ENCODE measurements around the gene TXLNB. TPM values are rescaled to one million over a fixed set of nuclear protein-coding genes. Genes with fewer than 3 reads are reported as not detected.

Gene TXLNB
- total and polyA plus RNA-seq, 8 donors: 0.55 to 2.2 (median 1.6) TPM

DNA sequence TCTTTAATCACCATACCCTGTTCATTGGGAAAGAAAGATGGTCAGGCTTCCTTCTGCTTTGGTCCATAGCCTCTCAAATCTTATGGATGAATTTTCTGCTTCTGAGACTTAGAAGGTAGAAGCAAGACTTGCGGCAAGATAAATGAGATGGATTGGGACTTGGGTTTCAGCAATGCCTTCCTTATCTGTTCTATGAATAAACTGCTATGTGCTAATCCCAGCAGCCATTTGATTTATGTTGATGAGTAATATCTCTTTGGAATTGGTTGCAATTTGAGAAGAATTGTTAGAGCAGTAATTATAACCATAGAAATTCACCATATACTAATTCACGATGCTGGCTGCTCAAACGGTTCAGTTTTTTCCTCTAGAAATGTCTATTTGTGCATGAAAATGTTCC, 48.3 kb downstream of the TXLNB start:
- no peaks in the 10 kb centered on the region for H3K27me3 ChIP-seq
- TF ChIP-seq, protein P1, sequence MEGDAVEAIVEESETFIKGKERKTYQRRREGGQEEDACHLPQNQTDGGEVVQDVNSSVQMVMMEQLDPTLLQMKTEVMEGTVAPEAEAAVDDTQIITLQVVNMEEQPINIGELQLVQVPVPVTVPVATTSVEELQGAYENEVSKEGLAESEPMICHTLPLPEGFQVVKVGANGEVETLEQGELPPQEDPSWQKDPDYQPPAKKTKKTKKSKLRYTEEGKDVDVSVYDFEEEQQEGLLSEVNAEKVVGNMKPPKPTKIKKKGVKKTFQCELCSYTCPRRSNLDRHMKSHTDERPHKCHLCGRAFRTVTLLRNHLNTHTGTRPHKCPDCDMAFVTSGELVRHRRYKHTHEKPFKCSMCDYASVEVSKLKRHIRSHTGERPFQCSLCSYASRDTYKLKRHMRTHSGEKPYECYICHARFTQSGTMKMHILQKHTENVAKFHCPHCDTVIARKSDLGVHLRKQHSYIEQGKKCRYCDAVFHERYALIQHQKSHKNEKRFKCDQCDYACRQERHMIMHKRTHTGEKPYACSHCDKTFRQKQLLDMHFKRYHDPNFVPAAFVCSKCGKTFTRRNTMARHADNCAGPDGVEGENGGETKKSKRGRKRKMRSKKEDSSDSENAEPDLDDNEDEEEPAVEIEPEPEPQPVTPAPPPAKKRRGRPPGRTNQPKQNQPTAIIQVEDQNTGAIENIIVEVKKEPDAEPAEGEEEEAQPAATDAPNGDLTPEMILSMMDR (IDR thresholded peaks at IDR 0.05): no peak
- peaks cover 0 to 7% of the 10 kb centered on the region in 2 donors for H3K4me1 ChIP-seq
- H3K36me3 ChIP-seq: no peaks in the 10 kb centered on the region
- H3K9me3 ChIP-seq: no peaks in the 10 kb centered on the region
- intact Hi-C loops (cut with DNase I): no loop called here
- DNase-seq (no peak), ATAC-seq (no peak)
- H3K27ac ChIP-seq: no peak overlapping the region
- no peak overlapping the region for H3K4me3 ChIP-seq

DNA sequence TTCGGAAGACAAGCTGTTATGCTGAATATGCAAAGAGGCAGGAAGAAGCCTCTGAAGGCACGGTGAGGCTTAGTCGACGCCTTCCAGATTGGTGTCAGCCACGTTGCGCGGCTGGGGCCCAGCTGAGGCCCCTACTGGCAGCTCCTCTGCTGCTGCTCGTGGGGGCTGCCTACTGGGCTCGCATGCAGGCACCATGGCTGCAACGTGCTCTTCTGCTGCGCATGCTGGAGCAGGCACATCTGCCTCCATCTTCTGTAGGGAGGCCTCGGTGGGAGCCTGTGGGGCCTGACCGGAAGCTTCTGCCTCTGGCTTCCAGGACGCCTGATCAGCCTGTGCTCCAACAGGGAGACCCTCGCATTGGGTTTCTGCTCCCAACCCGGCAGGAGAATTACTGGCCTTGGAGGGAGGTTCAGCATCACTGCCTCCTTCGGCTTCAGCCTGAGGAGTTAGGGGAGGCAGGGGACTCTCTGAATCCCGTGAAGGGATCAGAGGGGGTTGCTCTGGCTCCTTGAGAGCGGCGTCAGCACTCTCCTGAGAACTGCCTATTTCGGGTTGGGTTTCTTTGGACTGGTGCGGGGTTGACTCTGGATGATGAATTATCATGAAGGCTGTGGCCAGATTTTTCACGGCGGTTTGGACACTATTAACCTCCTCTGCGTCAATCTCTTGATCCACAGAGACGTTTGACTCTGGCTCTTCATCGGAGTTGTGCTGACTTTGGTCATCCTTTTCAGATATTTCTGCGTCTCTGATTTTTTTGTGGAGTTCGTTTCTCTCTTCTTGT, 49.1 kb downstream of the TXLNB start:
- DNase-seq (peak in 1 of 4 donors; percentile 62), ATAC-seq (no peak)

DNA sequence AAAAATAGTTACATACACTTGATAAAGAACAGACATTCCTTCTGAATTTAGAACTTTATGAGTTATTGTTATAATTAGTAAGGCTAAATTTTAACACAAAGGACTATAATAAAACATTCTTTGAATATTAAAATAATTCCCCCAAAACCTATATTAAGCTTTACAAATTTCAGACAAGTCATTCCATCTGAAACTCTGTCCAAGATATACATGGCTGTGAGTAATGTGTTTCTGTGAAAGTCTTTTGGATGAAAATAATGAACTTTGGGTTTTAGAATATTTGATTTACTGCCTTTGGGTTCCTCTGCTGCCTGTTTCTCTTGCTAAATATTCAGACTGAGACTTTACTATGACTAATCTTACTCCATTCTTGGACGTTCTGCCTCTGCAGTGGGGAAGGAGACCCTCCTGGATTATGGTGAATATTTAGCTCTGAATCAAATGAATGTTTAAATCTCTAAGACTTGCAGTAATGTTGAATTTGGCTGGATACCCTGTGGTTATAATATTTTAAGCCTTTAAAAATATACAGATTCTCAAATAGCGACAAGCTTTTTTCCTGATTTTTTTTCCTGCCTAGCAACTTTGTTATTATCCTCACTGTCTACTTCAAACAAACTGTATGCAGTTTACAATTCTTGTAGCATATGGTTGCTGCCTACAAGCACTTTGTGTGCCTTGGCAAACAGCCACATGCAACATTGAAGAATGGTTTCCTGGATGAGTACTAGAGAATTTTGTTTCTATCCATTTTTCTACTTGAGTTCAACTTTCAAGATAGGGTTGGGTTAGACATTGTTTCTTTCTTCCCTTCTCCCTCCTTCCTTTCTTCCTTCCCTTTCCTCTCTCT, 51.4 kb downstream of the TXLNB start:
- ATAC-seq (peak; percentile 33), DNase-seq (peak in 2 of 4 donors; percentile 71 to 83)

More for the DNA sequence above, 49.1 kb downstream of the TXLNB start:
- Histone ChIP-seq H3K4me3 (no peak overlapping the region), H3K27ac (no peak overlapping the region), H3K27me3 (no peaks in the 10 kb centered on the region), H3K36me3 (no peaks in the 10 kb centered on the region), H3K4me1 (peaks cover 0 to 7% of the 10 kb centered on the region in 2 donors), H3K9me3 (no peaks in the 10 kb centered on the region)
- TF ChIP-seq, protein P1 (IDR thresholded peaks at IDR 0.05): no peak
- intact Hi-C loops (cut with DNase I): no loop called here

DNA sequence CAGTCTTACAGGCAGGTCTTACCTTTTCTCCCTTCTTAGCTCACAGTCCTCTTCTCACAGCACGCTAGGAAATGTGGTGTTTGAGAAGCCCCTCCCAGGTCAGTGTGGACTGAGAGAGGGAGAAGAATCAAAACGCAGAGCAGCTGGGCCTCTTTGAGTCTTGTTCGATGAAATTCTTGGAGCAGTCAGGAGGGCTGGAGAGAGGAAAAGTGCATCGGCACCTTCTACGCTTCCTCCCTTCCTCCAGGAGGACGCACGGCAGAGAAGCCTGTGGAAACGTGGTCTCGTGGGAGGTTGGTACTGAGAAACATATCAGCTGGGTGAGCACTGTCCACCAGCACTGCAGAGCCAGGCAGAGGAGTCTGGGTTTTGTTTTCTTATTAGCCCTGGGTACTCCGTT, 52.7 kb downstream of the TXLNB start:
- TF ChIP-seq, protein P1 (IDR thresholded peaks at IDR 0.05): no peak
- intact Hi-C loops (cut with DNase I): no loop called here
- Histone ChIP-seq H3K27ac (no peak overlapping the region), H3K36me3 (no peaks in the 10 kb centered on the region), H3K27me3 (no peaks in the 10 kb centered on the region), H3K4me3 (no peak overlapping the region), H3K4me1 (peaks cover 0 to 7% of the 10 kb centered on the region in 2 donors), H3K9me3 (peaks cover 0 to 9% of the 10 kb centered on the region in 2 donors)
- no peak for ATAC-seq
- DNase-seq: no peak

More for the DNA sequence above, 51.4 kb downstream of the TXLNB start:
- intact Hi-C loops (cut with DNase I): no loop called here
- Histone ChIP-seq H3K9me3 (no peaks in the 10 kb centered on the region), H3K4me1 (peaks cover 0 to 7% of the 10 kb centered on the region in 2 donors), H3K27me3 (no peaks in the 10 kb centered on the region), H3K36me3 (no peaks in the 10 kb centered on the region), H3K27ac (peak overlapping the region; percentile 40 to 45), H3K4me3 (no peak overlapping the region)
- TF ChIP-seq, protein P1 (IDR thresholded peaks at IDR 0.05): no peak

DNA sequence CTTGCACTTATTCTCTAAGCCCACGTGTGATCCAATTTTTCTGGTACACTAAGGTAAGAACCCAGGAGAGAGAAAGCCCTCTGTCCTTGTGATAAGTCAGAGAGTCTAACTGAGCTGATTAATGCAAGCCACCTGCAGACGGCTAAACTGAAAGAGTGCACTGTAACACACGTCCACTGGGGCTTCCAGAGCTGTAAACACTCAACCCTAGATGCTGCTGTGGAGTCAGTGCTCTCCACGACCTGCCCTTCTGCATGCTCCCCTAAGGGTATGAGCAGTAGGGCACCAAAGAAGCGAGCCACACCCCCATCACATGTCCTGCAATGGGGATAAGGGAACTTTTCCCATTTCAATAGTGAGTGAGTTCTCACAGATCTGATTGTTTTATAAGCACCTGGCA, 55.7 kb downstream of the TXLNB start:
- peaks cover 0 to 9% of the 10 kb centered on the region in 2 donors for H3K9me3 ChIP-seq
- no peak overlapping the region for H3K4me3 ChIP-seq
- H3K27ac ChIP-seq: no peak overlapping the region
- DNase-seq (no peak), ATAC-seq (no peak)
- H3K27me3 ChIP-seq: no peaks in the 10 kb centered on the region
- peaks cover 0 to 7% of the 10 kb centered on the region in 2 donors for H3K4me1 ChIP-seq
- H3K36me3 ChIP-seq: no peaks in the 10 kb centered on the region
- intact Hi-C loops (cut with DNase I): no loop called here
- TF ChIP-seq, protein P1 (IDR thresholded peaks at IDR 0.05): no peak
